IPS DF 4.7 (cell line): ENCODE results near the gene RAD21L1.

Experiments used
- DNase-seq: peaks from one replicate; pipeline ENCODE4 v3.0.0-alpha.2; 2013; ENCODE audit warnings: low spot score; ENCODE audit errors: extremely low read depth

RAD21L1 gene

DNA sequence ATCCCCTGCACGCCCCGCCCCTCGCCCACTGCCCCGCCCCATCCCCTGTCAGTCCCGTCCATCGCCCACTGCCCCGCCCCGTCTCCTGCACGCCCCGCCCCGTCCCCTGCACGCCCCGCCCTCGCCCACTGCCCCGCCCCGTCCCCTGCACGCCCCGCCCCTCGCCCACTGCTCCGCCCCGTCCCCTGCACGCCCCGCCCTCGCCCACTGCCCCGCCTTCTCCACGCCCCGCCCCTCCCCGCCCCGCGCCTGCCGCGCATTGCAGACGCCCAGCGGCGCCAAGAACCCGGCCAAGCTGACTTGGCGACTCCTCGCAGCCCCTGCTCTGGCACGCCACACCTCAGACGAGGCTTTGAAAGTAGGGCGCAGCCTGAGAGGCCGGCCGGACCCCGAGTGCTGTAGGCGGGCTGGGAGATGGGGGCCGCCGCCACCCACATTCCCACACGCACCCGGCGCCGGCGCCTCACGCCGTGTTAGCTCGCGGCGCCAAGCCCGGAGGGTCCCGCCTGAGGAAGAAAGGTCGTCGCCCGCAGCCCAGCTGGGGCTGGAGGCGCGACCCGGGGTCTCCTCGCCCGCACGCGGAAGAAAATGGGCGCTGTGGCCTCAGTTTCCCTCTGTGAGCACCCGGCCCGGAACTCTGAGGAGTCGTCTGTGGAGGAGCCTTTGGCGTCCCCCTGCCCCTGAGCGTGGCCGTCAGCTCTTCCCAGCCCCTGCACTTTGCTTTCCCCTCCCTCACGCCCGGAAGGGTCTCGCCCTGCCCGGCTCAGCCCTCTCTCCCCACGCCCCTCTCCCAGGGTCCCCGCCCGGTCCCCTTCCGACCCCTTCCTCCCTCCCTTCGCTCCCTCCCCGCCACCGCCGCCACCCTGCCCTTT is at the start of gene RAD21L1:
Gene RAD21L1, plus strand, starts transcription at position 262 of the 872 bp plus-strand sequence. CDS start 2,410 bp downstream, outside the sequence.
- DNase-seq: no peak

DNA sequence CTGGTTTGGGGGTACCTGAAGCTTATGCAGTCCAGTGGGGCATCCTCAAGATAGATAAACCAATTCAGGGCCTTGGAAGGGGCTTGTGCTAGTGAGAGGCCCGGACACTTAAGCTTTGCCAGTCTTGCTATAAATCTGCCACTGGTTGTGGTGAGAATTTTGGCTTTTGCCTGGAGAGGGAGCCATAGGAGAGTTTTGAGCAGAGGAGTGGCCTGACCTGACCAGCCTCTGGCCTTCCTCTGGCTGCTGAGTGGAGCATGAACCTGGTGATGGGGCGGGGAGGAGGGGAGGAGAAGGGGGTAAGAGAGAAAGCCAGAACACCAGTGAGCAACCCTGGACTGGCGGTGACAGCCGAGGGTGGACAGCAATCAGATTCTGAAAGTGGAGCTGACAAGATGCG is 48.2 kb upstream of the RAD21L1 start:
- no peak for DNase-seq

GRCh38 chr20:1178103-1178502 is 47.7 kb upstream of the RAD21L1 start:
- DNase-seq: no peak

- DNase-seq: no peak
Measured at GRCh38 chr20:1178623-1179022, 47.2 kb upstream of the RAD21L1 start.

GRCh38 chr20:1180949-1181348 is 44.9 kb upstream of the RAD21L1 start:
- DNase-seq: no peak

DNA sequence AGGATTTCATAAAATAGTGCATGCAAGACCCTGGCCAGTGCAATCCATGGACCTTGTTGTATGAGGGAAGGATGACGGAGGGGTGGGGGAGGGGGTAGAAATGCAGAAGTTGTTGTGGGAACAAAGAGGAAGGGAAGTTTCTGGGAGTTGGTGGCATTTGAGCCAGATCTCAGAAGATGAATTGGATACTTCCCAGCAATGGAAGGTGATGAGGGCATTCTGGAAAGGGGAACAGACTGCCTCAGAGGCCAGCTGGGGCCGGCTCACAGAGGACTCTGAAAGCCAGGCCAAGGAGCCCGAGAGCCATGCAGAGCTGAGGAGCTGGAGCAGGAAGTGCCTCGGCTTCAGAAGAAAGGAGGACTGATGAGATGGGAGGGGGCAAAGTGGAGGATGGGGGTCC is 43.7 kb upstream of the RAD21L1 start:
- no peak for DNase-seq

- no peak for DNase-seq
Measured at GRCh38 chr20:1183153-1183552, 42.7 kb upstream of the RAD21L1 start.

DNA sequence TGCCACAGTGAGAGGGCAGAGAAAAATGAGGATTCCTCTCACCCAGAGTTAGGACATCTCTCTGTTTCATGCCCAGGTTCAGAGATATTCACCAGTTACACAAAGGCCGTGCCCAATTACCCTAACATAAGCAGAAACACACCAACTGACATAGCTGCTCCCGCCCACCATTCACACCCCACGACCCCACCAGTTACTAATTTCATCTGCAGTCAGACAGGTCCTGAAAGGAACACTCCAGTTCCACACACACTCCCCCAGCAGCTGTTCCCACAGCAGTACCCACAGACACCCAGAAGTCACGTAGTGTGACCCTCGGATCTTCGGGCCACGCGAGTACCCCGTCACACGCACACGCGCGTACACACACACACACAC is 41.6 kb upstream of the RAD21L1 start:
- DNase-seq: no peak

DNA sequence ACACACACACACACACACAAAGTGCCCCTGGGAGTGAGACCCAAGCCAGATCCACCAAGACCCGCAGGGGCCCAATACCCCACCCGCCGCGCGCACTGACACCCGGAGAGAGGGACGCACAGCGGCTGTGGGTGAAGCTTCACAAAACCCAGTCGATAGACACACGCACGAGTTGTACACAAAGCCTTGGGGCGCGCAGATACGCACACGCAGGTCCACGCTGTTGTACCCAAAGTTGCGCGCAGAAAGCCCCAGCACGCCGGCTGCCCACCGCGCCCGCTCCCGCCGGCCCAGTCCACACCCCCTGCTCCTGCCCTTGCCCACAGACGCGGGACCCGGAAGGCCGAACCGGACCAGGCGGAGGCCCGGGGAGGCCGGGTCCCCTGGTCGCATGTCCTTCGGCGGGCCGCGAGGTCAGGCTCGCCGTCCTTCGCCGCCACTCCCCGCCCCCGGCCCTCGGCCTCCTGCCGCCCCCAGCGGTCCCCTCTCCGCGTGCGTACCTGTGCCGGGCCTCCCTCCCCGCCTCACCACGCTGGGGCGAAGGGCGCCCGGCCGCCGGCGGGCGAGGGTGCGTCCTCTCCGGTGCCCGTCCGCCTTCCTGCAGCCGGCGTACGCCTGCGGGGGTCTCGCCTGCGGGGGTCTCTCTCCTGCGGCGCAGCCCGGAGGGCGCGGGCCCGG is 41.1 kb upstream of the RAD21L1 start, which contains the start of gene TMEM74B:
Gene TMEM74B, minus strand, starts transcription at position 344 of the 678 bp plus-strand sequence. CDS start 1,180 bp downstream, outside the sequence.
- DNase-seq: no peak

GRCh38 chr20:1185316-1185741 is 40.5 kb upstream of the RAD21L1 start:
- no peak for DNase-seq

DNA sequence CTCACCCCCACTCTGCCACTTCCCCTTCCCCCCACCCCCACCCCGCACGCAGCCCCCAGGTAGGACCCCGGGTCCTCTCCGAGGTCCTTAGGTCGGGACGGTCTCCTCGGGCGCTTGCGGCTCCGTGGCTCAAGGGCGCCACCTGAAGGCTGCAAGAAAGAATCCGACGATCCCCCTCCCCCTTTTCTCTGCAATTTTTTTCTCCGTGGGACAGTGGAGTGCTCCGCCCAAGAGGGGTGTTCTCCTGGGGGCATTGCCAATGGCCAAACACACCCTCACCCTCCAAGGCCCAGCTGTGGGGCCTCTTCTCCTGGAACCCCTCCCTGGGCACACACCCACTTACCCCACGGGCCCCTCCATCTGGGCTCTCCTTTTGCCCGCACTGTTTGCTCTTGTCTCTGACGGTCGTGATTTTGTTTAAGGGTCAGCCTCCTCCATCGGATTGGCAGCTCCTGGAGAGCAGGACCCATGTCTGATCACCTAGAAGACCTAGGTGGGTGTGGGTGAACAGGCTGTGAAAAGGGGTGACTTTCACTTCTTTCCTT is 40.0 kb upstream of the RAD21L1 start:
- DNase-seq: no peak

DNA sequence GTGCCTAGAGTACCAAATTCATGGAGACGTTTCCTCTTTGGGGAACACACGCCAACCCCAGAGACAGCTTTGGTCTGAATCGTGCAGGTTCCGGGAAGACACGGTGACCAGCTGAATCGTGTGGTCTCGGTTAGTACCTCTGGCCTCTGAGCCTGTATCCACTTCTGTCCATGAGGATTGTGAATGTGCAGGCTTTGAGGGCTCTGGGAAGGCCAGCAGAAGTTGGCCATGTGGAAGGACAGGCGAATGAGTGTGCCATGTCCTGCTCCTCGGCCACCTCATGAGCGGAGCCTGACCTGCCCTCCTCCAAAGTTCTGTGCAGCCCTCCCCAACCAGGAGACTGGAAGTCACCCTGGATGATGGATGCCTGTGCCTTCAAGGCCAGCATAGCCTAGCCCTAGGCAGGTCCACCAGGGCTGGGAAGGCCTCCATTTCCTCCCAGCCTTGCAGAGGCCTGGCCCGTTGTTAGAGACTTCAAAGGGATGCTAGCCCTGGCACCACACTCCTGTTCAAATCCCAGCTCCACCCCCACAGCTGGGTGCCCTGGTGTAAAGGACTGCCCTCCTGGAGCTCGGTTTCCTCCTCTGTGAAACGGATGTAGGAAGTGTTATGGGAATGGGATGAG is 39.4 kb upstream of the RAD21L1 start:
- DNase-seq: no peak

DNA sequence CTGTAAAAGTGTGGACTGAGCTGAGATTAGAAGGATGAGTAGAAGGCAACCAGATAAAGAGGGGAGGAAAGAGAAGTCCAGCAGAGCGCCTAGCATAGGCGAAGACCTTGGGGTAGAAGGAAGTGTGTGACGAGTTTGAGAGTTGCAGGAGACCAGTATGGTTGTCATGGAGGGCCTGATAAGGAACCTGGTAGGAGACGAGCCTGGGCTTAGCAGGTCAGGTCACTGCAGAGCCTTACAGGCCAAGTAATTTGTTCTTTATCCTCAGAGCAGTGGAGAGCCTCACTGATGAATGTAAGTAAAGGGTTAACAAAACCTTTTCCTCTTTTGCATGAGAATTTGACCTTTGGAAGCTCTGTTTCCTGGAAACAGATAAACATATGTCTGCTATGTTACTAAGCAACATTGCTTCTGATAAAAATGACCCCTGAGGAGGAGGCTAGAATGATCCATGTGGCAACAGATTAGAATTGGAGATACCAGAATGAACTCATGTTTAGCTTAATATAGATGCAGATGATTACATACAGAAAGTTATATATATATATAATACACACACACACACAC is 38.2 kb upstream of the RAD21L1 start:
- no peak for DNase-seq

GRCh38 chr20:1188347-1188746 is 37.5 kb upstream of the RAD21L1 start:
- no peak for DNase-seq

DNA sequence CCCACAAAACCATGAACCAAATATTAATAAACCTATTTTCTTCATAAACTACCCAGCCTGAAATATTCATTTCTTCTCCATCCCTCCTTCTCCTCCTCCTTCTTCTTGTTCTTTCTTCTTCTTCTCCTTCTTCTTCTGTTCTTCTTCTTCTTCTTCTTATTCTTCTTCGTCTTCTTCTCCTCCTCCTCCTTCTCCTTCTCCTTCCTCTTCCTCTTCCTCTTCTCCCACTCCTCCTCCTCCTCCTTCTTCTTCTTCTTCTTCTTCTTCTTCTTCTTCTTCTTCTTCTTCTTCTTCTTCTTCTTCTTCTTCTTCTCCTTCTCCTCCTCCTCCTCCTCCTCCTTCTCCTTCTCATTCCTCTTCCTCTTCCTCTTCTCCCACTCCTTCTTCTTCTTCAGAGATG is 36.0 kb upstream of the RAD21L1 start:
- DNase-seq: no peak

GRCh38 chr20:1190847-1191246 is 35.0 kb upstream of the RAD21L1 start:
- DNase-seq: no peak

GRCh38 chr20:1191299-1191698 is 34.5 kb upstream of the RAD21L1 start:
- DNase-seq: no peak

DNA sequence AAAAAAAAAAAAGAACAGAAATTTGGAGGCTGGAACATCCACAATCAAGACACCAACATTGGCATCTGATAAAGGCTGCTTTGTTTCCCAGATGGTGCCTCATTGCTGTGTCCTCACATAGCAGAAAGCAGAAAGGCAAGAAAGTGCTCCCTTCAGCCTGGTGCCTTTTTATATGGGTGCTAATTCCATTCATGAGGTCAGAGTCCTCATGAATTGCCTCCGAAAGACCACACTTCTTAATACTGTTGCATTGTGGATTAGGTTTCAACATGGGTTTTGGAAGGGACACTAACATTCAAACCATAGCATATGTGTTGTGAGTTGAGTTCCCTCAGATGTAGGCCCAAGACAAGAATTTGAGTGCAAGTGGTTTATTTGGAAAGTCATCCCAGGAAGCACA is 30.6 kb upstream of the RAD21L1 start:
- DNase-seq: no peak

- DNase-seq: no peak
Measured at GRCh38 chr20:1196634-1197033, 29.2 kb upstream of the RAD21L1 start.

- no peak for DNase-seq
Measured at GRCh38 chr20:1197801-1198200, 28.0 kb upstream of the RAD21L1 start.

DNA sequence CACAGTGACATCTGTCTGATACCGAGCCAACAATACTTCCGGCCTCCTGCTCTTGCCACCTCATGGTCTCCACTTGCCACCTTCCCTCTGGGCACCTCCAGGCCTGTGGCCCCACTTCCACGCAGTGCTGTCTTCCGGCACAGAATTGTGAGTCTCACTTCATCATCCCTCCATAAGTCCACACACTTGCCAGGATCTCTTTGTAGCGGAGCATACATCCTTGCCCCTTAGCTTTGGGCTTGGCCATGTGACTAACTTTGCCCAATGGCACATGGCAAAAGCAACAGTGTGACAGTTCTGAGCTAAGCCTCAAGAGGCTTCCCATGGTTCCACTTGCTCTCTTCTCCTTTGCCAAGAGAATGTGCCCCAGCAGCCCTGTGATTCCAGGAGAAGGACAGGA is 27.1 kb upstream of the RAD21L1 start:
- DNase-seq: no peak
